Measurements from ENCODE around the gene KRTAP13-1.

The KRTAP13-1 gene

GRCh38 chr21:30426731-30427130 is 30.9 kb downstream of the KRTAP13-1 start:
- Histone ChIP-seq H3K9me3 (replicated peaks; ENCODE audit: insufficient read depth, low read length) (no peaks in the 10 kb centered on the region), H3F3A (ENCODE audit: insufficient read depth, low read length) (no peaks in the 10 kb centered on the region), H3K4me3 (ENCODE audit: low read length) (no peak overlapping the region), H3K27me3 (replicated peaks; ENCODE audit: insufficient read depth, low read length) (no peaks in the 10 kb centered on the region), H3K27ac (ENCODE audit: low read length) (no peak overlapping the region), H3K9ac (ENCODE audit: low read length) (no peak overlapping the region), H4K20me1 (ENCODE audit: insufficient read depth, low read length) (no peaks in the 10 kb centered on the region), H3K4me1 (ENCODE audit: low read length) (no peaks in the 10 kb centered on the region), H2AFZ (ENCODE audit: low read length) (no peak overlapping the region), H3K79me2 (ENCODE audit: low read length) (no peaks in the 10 kb centered on the region), H3K36me3 (replicated peaks; ENCODE audit: insufficient read depth, low read length) (no peaks in the 10 kb centered on the region), H3K9me2 (replicated peaks; ENCODE audit: insufficient read depth, low read length) (no peaks in the 10 kb centered on the region), H3K4me2 (ENCODE audit: low read depth, low read length) (no peak overlapping the region)
- TF ChIP-seq EZH2phosphoT487 (IDR thresholded peaks at IDR 0.05; ENCODE audit: low read length) (no peak), CTCF (IDR thresholded peaks at IDR 0.05; ENCODE audit: low read length) (no peak), EZH2 (optimal IDR thresholded peaks at IDR 0.05; ENCODE audit: low read depth, low read length) (no peak)
- no peak for DNase-seq

- H3K79me2 ChIP-seq (ENCODE audit: low read length), result no peaks in the 10 kb centered on the region
- no peaks in the 10 kb centered on the region for H3K9me2 ChIP-seq (replicated peaks; ENCODE audit: insufficient read depth, low read length)
- no peak for DNase-seq
- H3K27ac ChIP-seq (ENCODE audit: low read length), result no peak within 1 kb of the TSS
- no peaks in the 10 kb centered on the region for H3F3A ChIP-seq (ENCODE audit: insufficient read depth, low read length)
- TF ChIP-seq EZH2 (optimal IDR thresholded peaks at IDR 0.05; ENCODE audit: low read depth, low read length), result no peak
- no peaks in the 10 kb centered on the region for H3K4me1 ChIP-seq (ENCODE audit: low read length)
- no peaks in the 10 kb centered on the region for H3K9me3 ChIP-seq (replicated peaks; ENCODE audit: insufficient read depth, low read length)
- no peaks in the 10 kb centered on the region for H4K20me1 ChIP-seq (ENCODE audit: insufficient read depth, low read length)
- H2AFZ ChIP-seq (ENCODE audit: low read length), result no peak within 1 kb of the TSS
- no peak within 1 kb of the TSS for H3K4me3 ChIP-seq (ENCODE audit: low read length)
- H3K36me3 ChIP-seq (replicated peaks; ENCODE audit: insufficient read depth, low read length), result no peaks in the 10 kb centered on the region
- no peaks in the 10 kb centered on the region for H3K27me3 ChIP-seq (replicated peaks; ENCODE audit: insufficient read depth, low read length)
- no peak within 1 kb of the TSS for H3K4me2 ChIP-seq (ENCODE audit: low read depth, low read length)
- H3K9ac ChIP-seq (ENCODE audit: low read length), result no peak within 1 kb of the TSS
Observed at GRCh38 chr21:30430170-30430655, 34.4 kb downstream of the KRTAP13-1 start, which contains the start of gene KRTAP13-4. Gene KRTAP13-4 (plus strand): TSS chr21:30430220. CDS start chr21:30430276, 56 bp downstream.

- no peak for TF ChIP-seq EZH2phosphoT487 (IDR thresholded peaks at IDR 0.05; ENCODE audit: low read length)
- peak; percentile 71 for TF ChIP-seq CTCF (IDR thresholded peaks at IDR 0.05; ENCODE audit: low read length)
- Histone ChIP-seq H3K4me1 (ENCODE audit: low read length) (no peaks in the 10 kb centered on the region), H3K36me3 (replicated peaks; ENCODE audit: insufficient read depth, low read length) (no peaks in the 10 kb centered on the region), H3K27me3 (replicated peaks; ENCODE audit: insufficient read depth, low read length) (no peaks in the 10 kb centered on the region), H3K9me2 (replicated peaks; ENCODE audit: insufficient read depth, low read length) (no peaks in the 10 kb centered on the region), H3K9me3 (replicated peaks; ENCODE audit: insufficient read depth, low read length) (no peaks in the 10 kb centered on the region), H3K79me2 (ENCODE audit: low read length) (no peaks in the 10 kb centered on the region), H3K4me3 (ENCODE audit: low read length) (no peak overlapping the region), H4K20me1 (ENCODE audit: insufficient read depth, low read length) (no peaks in the 10 kb centered on the region), H3K4me2 (ENCODE audit: low read depth, low read length) (no peak overlapping the region), H3K9ac (ENCODE audit: low read length) (no peak overlapping the region), H3F3A (ENCODE audit: insufficient read depth, low read length) (no peaks in the 10 kb centered on the region), H2AFZ (ENCODE audit: low read length) (no peak overlapping the region), H3K27ac (ENCODE audit: low read length) (no peak overlapping the region)
- DNase-seq, result peak; percentile 61
Observed at GRCh38 chr21:30434033-30434631, 38.3 kb downstream of the KRTAP13-1 start.

GRCh38 chr21:30437010-30437565 is 41.3 kb downstream of the KRTAP13-1 start:
- H3K27ac ChIP-seq (ENCODE audit: low read length), result no peak overlapping the region
- H3K79me2 ChIP-seq (ENCODE audit: low read length), result no peaks in the 10 kb centered on the region
- no peak for DNase-seq
- no peak overlapping the region for H2AFZ ChIP-seq (ENCODE audit: low read length)
- H3K9ac ChIP-seq (ENCODE audit: low read length), result no peak overlapping the region
- no peaks in the 10 kb centered on the region for H3K9me3 ChIP-seq (replicated peaks; ENCODE audit: insufficient read depth, low read length)
- H3K4me3 ChIP-seq (ENCODE audit: low read length), result no peak overlapping the region
- H3K9me2 ChIP-seq (replicated peaks; ENCODE audit: insufficient read depth, low read length), result no peaks in the 10 kb centered on the region
- no peaks in the 10 kb centered on the region for H3F3A ChIP-seq (ENCODE audit: insufficient read depth, low read length)
- no peak overlapping the region for H3K4me2 ChIP-seq (ENCODE audit: low read depth, low read length)
- TF ChIP-seq EZH2 (optimal IDR thresholded peaks at IDR 0.05; ENCODE audit: low read depth, low read length) (no peak), CTCF (IDR thresholded peaks at IDR 0.05; ENCODE audit: low read length) (no peak), EZH2phosphoT487 (IDR thresholded peaks at IDR 0.05; ENCODE audit: low read length) (no peak)
- no peaks in the 10 kb centered on the region for H3K4me1 ChIP-seq (ENCODE audit: low read length)
- no peaks in the 10 kb centered on the region for H4K20me1 ChIP-seq (ENCODE audit: insufficient read depth, low read length)
- H3K36me3 ChIP-seq (replicated peaks; ENCODE audit: insufficient read depth, low read length), result no peaks in the 10 kb centered on the region
- no peaks in the 10 kb centered on the region for H3K27me3 ChIP-seq (replicated peaks; ENCODE audit: insufficient read depth, low read length)

Measured in MM.1S (cell line).